ENCODE data around the gene TPRN.

Gene TPRN

DNA sequence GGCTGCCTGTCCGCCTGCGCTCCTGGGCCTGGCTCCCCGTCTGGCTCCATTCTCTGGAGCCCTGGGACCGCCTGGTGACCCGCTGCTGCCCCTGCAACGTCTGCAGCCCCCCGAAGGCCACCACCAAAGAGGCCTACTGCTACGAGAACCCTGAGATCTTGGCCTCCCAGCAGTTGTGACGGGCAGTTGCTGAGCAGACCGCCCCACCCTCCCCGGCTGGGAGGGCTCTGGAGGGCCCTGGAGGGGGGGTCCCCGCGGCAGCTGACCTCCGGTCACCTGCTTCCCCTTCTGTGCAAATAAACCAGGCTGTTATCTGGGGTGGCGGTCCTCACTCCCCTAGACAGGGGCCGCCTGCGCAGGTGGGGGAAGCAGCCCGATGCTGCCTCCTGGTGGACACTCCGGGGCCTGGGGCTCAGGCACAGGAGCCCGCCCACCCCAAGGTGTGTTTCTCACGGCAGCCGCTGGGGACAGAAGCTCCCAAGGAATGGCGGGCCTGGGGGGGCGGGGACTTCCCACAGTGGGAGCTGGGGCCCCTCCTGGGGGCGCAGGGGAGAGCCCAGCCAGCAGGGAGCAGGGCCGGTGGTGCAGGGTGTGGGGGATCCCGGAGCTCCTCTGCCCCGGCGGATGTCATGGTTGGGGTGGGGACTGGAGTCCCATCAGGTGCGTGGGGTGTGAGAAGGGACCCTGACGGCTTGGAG, 35.8 kb upstream of the TPRN start:
- DNase-seq (ENCODE audit: low read depth), result peak; percentile 87

DNA sequence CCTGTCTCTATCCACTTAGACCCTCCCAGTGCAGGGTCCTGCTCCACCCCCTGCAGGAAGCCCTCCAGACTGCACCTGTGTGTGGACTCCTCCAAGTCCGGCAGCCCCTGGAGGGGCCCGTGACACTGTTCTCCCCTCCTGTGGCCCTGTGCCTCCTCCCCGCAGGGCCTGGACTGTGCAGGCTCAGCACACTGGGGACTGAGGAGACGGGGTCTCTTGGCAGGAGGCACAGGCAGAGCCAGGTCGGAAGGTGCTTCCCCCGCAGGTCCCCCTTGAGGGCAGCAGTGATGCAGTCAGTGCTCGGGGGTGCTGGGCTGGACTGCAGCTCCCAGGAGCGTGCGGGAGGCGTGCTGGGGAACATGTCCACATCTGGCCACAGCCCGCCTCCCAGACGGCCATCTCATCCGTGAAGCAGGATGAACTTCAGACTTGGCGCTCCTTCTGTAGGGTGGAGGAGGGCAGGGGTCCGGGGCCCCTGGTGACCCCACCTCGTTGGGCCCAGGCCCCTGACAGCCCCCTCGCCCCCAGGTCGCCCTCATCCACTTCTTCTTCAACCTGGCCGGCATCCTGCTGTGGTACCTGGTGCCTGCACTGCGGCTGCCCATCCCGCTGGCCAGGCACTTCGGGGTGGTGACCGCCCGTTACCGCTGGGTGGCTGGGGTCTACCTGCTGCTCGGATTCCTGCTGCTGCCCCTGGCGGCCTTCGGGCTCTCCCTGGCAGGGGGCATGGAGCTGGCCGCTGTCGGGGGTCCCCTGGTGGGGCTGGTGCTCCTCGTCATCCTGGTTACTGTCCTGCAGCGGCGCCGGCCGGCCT, 35.1 kb upstream of the TPRN start:
- no peak for DNase-seq (ENCODE audit: low read depth)

DNA sequence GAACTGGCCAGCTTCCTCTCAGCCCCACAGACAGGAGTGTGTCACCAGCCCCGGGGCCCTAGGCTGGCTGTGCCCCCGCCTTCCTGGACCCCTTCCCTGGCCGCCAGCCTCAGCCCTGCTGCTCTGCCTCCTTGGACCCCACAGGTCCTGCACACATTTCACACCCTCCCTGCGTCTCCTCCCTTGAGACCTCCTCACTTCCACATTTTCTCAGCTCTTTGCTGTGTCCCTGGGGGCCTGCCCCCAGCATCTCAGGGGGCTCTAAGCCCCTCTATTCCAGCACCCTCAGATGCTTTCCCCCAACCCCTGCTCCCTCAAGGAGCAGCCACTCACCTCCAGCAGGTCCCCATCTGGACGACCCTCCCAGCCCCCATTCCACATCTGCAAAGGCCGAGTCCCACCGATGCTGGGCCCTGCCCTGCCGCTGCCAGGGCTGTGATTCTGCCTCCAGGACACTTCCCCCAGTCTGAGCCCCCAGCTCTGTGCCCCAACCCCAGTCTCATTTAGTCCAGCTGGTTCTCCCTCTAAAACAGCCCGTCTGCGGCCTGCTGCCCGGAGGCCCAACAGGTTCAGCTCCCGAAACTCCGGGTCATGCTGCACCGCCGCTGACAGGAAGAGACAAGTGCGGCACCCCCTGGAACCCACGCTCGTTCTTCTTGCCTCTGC, 34.4 kb upstream of the TPRN start:
- no peak for DNase-seq (ENCODE audit: low read depth)

DNA sequence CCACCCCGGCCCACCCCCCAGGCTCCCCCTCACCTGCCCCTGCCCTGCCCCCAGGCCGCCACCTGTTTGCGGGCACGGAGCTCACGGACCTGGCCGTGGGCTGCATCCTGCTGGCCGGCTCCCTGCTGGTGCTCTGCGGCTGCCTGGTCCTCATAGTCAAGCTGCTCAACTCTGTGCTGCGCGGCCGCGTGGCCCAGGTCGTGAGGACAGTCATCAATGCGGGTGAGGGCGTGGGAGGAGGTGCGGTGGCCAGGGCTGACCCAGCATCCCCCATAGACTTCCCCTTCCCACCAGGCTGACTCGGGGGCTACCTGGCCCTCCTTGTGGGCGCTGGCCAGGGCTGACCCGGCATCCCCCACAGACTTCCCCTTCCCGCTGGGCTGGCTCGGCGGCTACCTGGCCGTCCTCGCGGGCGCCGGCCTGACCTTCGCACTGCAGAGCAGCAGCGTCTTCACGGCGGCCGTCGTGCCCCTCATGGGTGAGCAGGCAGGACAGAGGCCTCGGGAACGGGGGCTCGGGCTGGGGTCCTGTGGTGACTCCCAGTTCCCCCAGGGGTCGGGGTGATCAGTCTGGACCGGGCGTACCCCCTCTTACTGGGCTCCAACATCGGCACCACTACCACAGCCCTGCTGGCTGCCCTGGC, 33.6 kb upstream of the TPRN start:
- no peak for DNase-seq (ENCODE audit: low read depth)

DNA sequence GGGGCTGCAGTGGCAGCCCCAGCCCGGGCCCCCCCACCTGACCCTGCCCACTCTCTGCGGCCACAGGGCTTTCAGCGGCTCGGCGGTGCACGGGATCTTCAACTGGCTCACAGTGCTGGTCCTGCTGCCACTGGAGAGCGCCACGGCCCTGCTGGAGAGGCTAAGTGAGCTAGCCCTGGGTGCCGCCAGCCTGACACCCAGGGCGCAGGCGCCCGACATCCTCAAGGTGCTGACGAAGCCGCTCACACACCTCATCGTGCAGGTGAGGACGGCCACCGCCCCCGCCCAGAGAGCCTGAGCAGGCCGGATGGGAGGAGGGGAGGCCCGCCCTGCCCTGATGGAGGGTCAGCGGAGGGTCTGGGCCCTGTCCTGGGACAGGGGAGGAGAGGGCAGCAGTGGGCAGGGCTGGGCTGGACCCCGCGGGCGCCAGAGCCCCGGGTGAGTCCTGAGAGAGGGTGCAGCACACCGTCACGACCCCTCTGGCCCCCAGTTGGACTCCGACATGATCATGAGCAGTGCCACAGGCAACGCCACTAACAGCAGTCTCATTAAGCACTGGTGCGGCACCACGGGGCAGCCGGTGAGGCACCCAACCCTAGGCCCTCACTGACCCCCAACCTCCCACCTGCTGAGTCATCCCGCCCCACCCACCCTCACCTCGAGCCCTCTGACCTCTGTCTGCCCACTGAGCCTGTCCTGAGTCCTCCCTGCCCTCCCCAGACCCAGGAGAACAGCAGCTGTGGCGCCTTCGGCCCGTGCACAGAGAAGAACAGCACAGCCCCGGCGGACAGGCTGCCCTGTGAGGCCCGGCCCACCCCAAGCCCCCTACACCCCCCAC, 32.8 kb upstream of the TPRN start:
- no peak for DNase-seq (ENCODE audit: low read depth)

DNA sequence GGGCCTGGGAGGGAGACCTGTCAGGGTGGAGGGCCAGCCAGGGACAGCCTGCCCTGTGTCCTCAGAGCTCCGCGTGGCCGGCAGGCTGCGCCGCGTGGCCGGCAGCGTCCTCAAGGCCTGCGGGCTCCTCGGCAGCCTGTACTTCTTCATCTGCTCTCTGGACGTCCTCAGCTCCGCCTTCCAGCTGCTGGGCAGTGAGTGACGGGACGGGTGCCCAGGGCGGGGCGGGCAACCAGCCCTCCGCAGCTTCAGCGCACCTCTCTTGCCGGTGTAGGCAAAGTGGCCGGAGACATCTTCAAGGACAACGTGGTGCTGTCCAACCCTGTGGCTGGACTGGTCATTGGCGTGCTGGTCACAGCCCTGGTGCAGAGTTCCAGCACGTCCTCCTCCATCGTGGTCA, 32.0 kb upstream of the TPRN start:
- no peak for DNase-seq (ENCODE audit: low read depth)

DNA sequence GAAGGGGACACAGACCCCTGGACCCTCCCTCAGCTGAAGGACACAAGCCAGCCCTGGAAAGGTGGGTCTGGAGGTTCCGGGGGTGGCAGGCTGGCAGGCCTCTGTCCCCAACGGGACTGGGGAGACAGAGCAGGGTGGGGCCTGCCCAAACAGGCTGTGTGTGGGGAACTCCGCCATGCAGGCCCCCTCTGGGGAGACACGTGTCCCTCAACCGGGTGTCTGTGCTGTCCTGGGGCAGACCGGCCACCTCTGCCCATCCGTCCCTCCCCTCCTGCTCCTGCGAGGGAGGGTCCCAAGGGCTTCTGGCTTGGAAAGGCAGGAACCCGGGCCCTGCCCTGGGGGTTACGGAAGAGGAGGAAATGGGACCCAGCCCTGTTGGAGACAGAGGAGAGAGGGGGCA, 31.6 kb upstream of the TPRN start:
- no peak for DNase-seq (ENCODE audit: low read depth)

DNA sequence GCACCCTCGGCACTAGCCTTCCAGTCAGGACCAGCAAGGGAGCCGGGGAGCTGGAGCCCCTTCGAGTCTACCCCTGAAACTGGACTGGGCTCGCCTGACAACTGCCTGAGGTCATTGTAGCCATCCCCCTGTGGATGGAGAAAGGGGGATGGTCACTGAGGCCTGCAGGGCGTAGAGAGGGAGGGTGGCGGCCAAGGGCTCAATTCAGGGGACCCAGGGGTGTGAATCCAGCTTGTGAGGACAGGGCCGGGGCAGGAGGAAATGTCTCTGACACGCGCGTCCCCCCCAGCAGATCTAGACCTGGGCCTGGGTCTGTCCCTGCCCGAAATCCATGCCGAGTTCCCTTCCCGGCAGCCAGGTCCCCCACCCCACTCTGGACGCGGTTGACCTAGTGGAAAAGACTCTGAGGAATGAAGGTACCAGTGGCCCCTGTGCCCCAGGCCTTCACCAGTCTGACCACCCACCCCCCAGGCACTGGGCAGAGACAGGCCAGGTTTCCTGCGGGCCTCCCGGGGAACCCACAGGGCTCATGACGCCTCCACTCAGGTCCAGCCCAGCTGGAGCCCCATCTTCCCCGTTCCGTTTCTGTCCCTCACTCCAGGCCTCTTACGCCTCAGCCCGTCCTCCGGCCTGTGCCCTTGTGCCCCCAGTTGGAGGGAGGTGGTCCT, 31.0 kb upstream of the TPRN start:
- DNase-seq (ENCODE audit: low read depth), result no peak

DNA sequence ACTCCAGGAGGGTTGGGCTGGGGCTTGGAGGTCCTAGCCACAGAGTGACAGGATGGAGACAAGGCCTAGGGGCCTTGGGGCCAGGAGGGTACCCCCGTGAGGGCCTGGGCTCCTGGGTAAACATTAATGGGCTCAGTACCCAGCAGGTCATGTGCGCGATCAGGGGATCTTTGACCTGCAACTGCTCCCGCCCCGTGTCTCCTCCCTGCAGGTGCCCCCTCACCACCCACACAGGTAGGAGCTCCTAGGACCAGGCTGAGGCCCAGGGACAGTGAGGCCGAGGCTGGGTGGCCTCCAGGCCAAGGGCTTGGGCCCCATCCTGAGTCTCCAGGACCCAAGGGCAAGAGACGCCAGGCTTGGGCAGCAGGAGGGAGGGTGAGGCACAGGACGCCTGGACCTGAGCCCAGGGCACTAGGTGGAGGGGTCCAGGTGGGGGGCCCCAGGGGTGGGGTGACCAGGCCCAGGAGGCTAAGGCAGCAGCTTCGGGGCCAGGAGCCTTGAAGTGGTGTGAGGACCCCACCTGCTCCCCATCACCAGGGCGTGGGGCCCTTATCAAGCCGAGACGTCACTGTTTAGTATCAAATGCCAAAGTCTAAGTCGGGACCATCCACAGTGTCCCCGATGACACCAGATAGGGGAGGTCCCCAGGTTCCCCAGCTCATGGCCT, 30.3 kb upstream of the TPRN start, which contains the start of gene SLC34A3:
TSS of gene SLC34A3 (plus strand) at position 197 of the 667 bp plus-strand sequence. CDS start 802 bp downstream, outside the sequence.
- no peak for DNase-seq (ENCODE audit: low read depth)

DNA sequence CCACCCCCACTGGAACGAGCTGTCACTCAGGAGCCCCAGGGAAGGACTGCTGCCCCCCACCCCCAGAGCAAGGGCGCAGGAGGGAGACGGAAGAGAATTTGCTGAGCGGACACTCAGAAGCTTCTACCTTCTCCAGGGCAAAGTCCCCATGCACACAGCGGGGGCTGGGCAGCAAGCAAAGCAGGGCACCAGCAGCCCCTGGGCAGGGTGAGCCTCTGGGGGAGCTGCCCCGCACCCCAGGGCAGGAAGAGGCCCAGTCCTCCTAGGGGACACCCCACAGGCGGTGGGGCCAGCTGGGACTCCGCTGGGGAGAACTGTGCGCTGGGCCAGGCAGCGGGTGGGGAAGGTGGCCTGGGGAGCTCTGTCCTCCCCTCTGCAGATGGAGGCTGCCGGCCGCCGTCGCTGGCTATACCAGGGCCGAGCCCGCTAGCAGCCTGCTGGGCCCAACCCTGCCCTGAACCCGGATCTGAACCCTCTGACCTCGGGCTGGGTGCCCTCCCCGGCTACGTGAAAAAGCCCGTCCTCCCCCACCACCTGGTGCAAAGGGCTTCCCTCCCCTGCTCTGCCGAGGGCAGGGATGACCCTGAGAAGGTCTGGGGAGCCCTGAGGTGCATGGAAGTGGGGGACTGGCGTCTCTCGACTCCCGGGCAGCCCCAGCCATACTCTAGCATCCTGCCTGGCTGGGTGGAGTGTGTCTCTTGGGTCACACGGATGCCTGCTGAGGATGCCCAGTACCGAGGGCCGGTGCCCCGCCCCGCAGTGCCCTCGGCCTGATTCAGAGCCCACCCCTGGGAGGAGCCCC, 29.6 kb upstream of the TPRN start:
- no peak for DNase-seq (ENCODE audit: low read depth)

DNA sequence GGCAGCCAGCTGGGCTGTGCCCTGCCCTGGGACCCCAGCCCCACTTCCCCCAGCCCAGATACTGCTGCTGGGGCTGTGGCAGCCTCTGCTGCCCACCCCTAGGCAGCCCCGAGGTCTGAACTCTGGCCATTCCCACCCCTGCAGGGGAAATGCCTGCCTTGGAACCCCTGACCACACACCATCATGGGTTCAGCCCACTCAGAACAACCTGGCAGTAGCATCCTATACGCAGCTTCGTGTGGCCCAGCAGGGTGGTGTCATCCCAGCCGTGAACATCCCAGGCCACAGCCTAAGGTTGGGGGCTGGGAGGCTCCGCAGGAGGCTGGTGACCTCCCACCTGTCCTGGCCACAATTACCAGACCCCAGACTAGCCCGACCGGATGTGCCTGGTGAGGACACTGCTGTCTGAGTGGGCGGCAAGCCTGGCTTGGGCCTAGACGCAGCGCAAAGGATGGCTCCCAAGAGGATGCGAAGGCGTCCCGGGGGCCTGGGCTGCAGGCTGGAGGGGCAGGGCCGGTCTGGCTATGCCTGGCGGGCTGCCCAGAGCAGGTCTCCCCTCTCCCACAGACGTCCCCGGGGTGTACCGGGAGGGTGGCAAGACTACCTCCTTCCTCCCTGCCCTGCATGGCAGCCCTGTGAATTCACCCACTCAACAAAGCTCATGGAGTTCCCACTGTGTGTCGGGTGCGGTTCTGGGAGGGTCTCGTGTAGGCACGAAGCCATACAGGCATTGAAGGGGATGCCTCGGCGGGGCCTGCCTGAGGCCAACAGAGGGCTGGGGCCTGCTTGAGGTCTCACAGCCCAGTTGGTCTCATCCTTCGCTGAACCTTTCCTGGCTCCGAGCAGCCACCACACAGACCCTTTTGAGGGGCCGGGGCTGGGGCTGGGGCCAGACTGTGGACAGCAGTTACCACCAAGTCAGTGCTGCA, 28.7 kb upstream of the TPRN start:
- DNase-seq (ENCODE audit: low read depth), result no peak

DNA sequence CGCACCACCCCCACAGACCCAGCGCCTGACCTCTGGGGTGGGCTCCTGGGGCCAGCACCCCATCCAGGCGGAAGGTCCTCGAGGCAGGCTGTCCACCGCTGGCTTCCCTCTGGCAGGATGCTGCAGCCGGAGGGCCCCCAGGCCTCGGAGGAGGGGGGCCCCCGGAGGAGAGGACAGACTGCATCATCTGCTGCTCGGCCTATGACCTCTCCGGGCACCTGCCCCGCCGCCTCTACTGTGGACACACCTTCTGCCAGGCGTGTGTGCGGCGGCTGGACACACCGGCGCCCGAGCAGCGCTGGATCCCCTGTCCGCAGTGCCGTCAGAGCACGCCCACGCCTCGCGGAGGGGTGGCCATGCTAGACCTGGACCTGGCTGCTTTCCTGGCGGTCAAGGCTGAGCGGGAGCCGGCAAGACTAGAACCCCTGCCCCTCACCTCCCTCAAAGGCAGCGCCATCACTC, 28.0 kb upstream of the TPRN start:
- no peak for DNase-seq (ENCODE audit: low read depth)

DNA sequence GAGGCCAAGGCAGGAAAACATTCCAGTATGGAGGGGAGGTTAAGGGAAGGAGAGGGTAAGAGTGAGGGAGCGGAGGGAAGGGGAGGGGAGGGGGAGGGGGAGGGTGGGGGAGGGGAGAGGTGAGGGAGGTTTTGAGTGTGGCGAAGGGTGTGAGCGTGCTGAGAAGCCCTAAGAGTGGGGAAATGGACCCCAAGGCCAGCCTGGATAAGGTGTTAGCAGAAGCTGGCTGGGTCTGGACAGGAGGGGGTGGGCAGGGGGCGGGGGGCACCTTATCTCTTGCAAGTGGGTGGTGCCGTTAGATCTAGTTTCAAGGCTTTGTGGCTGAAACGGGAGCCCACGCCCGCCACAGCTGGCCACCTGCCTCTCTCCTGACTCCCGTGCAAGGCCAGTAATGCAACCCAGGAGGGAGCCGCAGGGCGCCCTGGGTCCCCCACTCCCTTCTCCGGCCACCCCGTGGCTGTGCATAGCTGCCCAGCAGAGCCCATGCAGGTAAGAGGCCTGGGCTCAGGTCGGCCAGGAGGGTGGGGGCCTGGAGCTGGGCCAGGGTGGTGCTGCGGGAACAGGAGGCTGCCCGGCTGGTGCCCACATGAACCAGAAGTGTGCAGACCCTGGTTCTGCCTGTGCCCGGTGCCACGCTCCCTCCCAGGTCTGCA, 27.4 kb upstream of the TPRN start:
- DNase-seq (ENCODE audit: low read depth), result no peak

DNA sequence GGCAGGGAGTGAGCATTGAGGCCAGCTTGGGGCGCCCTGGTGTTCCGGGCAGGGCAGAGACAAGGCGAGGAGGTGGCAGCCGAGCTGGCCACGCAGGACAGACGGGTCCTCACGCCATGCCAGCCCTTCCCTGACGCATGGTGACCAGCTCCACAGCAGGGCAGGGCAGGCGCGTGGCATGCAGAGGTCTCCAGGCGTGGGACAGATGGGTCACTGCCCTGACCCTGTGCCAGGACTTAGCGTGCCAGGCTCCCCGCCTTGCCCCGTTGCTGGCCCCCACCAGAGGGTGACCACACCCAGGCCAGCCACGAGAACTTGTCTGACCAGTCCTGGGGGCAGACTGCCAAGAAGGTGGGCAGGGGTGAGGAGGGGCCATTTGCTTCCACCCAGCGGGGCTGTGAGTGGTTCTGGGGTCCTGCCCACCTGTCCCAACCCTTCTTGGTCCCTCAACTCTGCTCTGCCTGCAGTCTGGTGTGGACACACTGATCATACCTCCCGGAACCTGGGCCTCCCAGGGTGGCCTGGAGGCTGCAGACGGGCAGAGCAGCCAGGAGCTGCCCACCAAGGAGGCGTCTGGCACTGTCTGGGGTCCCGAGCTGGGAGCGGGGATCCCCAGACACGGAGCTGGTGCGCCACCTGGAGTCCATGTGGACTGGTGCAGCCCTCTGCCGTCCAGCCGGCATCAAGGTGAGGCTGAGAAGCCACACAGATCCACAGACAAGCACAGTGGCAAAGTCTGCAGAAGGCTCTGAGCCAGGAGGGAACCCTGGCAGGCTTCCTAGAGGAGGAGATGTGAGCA, 26.7 kb upstream of the TPRN start, which contains the start of gene RNF224:
TSS of gene RNF224 (plus strand) at position 449 of the 799 bp plus-strand sequence. CDS start 834 bp downstream, outside the sequence.
- DNase-seq (ENCODE audit: low read depth), result peak; percentile 72

DNA sequence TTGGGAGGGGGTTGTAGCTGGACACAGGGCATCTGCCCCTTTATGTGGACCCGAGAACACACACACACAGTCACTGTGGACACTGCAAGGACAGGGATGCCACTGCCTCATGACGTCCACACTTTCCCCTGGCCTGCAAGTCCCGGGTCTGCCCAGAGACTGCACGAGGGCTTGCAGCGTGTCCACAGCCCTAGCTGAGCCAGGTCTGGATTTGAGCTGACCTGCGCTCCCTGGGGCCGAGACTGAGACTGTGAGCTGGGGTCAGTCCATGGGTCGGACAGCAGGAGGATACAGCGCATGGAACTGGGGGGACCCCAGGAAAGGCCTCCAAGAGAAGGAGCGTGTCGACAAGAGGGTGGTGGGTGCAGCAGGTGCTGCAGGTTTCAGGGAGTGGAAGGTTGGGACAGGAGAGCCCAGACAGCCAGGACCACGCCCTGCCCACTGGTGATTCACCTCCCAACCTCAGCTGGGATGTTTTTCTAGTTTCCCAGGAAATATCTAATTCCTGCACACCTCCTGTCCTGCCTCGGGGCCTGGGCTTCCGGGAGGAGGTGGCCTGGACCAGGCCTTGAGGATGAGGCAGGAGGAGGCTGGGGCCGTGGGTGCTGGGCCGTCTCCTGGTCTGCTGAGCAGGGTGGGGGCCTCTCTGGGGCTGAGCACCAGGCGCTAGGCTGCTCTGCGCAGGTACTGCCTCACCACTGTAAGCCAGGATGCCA, 26.0 kb upstream of the TPRN start:
- DNase-seq (ENCODE audit: low read depth), result no peak

DNA sequence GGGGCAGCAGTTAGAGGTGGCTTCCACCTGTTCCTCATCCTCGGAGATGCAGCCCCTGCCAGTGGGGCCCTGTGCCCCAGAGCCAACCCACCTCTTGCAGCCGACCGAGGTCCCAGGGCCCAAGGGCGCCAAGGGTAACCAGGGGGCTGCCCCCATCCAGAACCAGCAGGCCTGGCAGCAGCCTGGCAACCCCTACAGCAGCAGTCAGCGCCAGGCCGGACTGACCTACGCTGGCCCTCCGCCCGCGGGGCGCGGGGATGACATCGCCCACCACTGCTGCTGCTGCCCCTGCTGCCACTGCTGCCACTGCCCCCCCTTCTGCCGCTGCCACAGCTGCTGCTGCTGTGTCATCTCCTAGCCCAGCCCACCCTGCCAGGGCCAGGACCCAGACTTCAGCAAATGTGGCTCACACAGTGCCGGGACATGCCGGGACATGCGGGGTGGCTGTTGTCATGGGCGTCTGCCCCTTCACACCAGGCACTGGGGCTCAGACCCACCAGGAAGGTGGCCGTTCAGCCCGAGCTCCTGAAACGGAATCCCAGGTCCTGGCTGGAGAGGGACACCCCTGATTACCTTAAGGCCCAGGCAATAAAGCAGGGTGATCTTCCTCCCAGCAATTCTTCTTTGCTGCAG, 25.3 kb upstream of the TPRN start:
- DNase-seq (ENCODE audit: low read depth), result no peak
